Measurements from ENCODE around the gene MARCKS. TPM values are rescaled to one million over a fixed set of nuclear protein-coding genes. Genes with fewer than 3 reads are reported as not detected.

The MARCKS gene
- 112 and 116 TPM in 2 replicates for total RNA-seq

- Histone ChIP-seq H3K27me3 (ENCODE audit: control insufficient read depth, insufficient read depth, low read length) (no peaks in the 10 kb centered on the region), H3K36me3 (ENCODE audit: control insufficient read depth, insufficient read depth, low read length) (no peaks in the 10 kb centered on the region), H3K4me3 (ENCODE audit: low read depth, low read length) (peak within 1 kb of the TSS; percentile 100)
- TF ChIP-seq CTCF (IDR thresholded peaks at IDR 0.05; ENCODE audit: insufficient read depth, low read length, poor library complexity, severe bottlenecking): no peak
- DNase-seq (ENCODE audit: low read depth): no peak
These were observed at the start of gene MARCKS for GRCh38 chr6:113856625-113857555. TSS of gene MARCKS (plus strand) at chr6:113857345. CDS start at chr6:113857746, 401 bp downstream.

DNA sequence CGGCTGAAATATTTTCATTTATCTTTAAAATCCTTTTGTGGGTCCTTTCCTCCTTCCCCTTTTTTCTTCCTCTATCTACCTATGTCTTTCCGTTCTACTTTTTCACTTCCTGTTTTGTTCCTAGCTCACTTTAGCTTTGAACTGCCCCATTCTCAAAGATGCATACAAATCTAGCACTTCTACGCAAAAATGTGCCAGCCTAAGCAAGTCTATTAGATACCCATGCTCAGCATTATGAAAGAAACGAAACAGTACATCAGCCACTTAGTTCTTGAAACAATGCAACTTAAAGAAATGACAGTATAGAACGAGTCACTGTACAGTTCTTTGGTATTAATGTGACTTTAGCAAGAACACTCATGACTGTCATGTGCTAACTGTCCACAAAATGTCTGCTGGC, 47.3 kb upstream of the MARCKS start:
- no peak for TF ChIP-seq CTCF (IDR thresholded peaks at IDR 0.05; ENCODE audit: insufficient read depth, low read length, poor library complexity, severe bottlenecking)
- H3K4me3 ChIP-seq (ENCODE audit: low read depth, low read length): no peak overlapping the region
- no peaks in the 10 kb centered on the region for H3K36me3 ChIP-seq (ENCODE audit: control insufficient read depth, insufficient read depth, low read length)
- H3K27me3 ChIP-seq (ENCODE audit: control insufficient read depth, insufficient read depth, low read length): no peaks in the 10 kb centered on the region
- no peak for DNase-seq (ENCODE audit: low read depth)

- Histone ChIP-seq H3K36me3 (ENCODE audit: control insufficient read depth, insufficient read depth, low read length) (no peaks in the 10 kb centered on the region), H3K27me3 (ENCODE audit: control insufficient read depth, insufficient read depth, low read length) (no peaks in the 10 kb centered on the region), H3K4me3 (ENCODE audit: low read depth, low read length) (no peak overlapping the region)
- peak; percentile 68 for DNase-seq (ENCODE audit: low read depth)
- TF ChIP-seq CTCF (IDR thresholded peaks at IDR 0.05; ENCODE audit: insufficient read depth, low read length, poor library complexity, severe bottlenecking): no peak
These were observed 44.0 kb upstream of the MARCKS start for GRCh38 chr6:113813142-113813541.

- H3K36me3 ChIP-seq (ENCODE audit: control insufficient read depth, insufficient read depth, low read length): no peaks in the 10 kb centered on the region
- H3K27me3 ChIP-seq (ENCODE audit: control insufficient read depth, insufficient read depth, low read length): no peaks in the 10 kb centered on the region
- no peak for TF ChIP-seq CTCF (IDR thresholded peaks at IDR 0.05; ENCODE audit: insufficient read depth, low read length, poor library complexity, severe bottlenecking)
- DNase-seq (ENCODE audit: low read depth): no peak
- no peak overlapping the region for H3K4me3 ChIP-seq (ENCODE audit: low read depth, low read length)
These were observed 38.6 kb upstream of the MARCKS start for GRCh38 chr6:113818578-113818977.

GRCh38 chr6:113819169-113819830, 37.8 kb upstream of the MARCKS start:
- H3K4me3 ChIP-seq (ENCODE audit: low read depth, low read length): no peak overlapping the region
- H3K36me3 ChIP-seq (ENCODE audit: control insufficient read depth, insufficient read depth, low read length): no peaks in the 10 kb centered on the region
- no peak for TF ChIP-seq CTCF (IDR thresholded peaks at IDR 0.05; ENCODE audit: insufficient read depth, low read length, poor library complexity, severe bottlenecking)
- H3K27me3 ChIP-seq (ENCODE audit: control insufficient read depth, insufficient read depth, low read length): no peaks in the 10 kb centered on the region
- DNase-seq (ENCODE audit: low read depth): no peak
